Osteoblast (primary cell): ENCODE results near the gene OR51M1. TPM values are rescaled to one million over a fixed set of nuclear protein-coding genes. Genes with fewer than 3 reads are reported as not detected.

Source experiments
- DNase-seq: peaks from one replicate; pipeline ENCODE4 v3.0.0; 2011; ENCODE audit warnings: low spot score, mixed read lengths; ENCODE audit not compliant: insufficient read length; ENCODE audit errors: missing footprints
- H2AFZ ChIP-seq: 2 replicates; pipeline ENCODE4 v1.6.0; 2011; ENCODE audit warnings: mild to moderate bottlenecking, low read length
- H3K27ac ChIP-seq: 2 replicates; pipeline ENCODE4 v1.5.1; 2011; ENCODE audit warnings: mild to moderate bottlenecking, low read depth, low read length, moderate library complexity
- H3K27me3 ChIP-seq: 2 replicates; pipeline ENCODE4 v1.6.0; 2012; ENCODE audit warnings: mild to moderate bottlenecking, control low read depth, inconsistent platforms, low read length, moderate library complexity; ENCODE audit not compliant: insufficient read depth
- H3K36me3 ChIP-seq: 2 replicates; pipeline ENCODE4 v1.5.1; 2011; ENCODE audit warnings: mild to moderate bottlenecking, low read length, control low read depth, moderate library complexity; ENCODE audit not compliant: insufficient read depth
- H3K4me1 ChIP-seq: 2 replicates; pipeline ENCODE4 v1.5.1; 2011; ENCODE audit warnings: mild to moderate bottlenecking, low read length, control low read depth, moderate library complexity; ENCODE audit not compliant: insufficient read depth
- H3K4me2 ChIP-seq: 2 replicates; pipeline ENCODE4 v1.6.0; 2011; ENCODE audit warnings: mild to moderate bottlenecking, low read length; ENCODE audit not compliant: insufficient read depth
- H3K4me3 ChIP-seq: fragments of 200-600 bp; sonication (generic); 3 replicates; pipeline ENCODE4 v1.5.1; 2012; ENCODE audit warnings: mild to moderate bottlenecking, low read length, inconsistent platforms; ENCODE audit not compliant: insufficient read depth
- H3K79me2 ChIP-seq: 2 replicates; pipeline ENCODE4 v1.6.0; 2012; ENCODE audit warnings: mild to moderate bottlenecking, low read length, control low read depth, inconsistent platforms; ENCODE audit not compliant: insufficient read depth
- H3K9me3 ChIP-seq: 2 replicates; pipeline ENCODE4 v1.5.1; 2011; ENCODE audit warnings: low read depth, low read length, control low read depth
- H4K20me1 ChIP-seq: 2 replicates; pipeline ENCODE4 v1.6.0; 2012; ENCODE audit warnings: mild to moderate bottlenecking, low read length, control low read depth; ENCODE audit not compliant: insufficient read depth
- total RNA-seq: library from RNA; depleted of rRNA; stranded (reverse); fragments of >200 nt; gene quantifications from 2 replicates; pipeline ENCODE4 v1.2.3, GENCODE V29; 2012
- TF ChIP-seq, protein P1 (sequence below): IDR thresholded peaks from 2 replicates; pipeline ENCODE4 v1.5.1; 2011; ENCODE audit warnings: mild to moderate bottlenecking, low read depth, low read length, moderate library complexity; ENCODE audit errors: extremely low read depth

OR51M1 gene
- total RNA-seq, 1 donor: not detected

DNA sequence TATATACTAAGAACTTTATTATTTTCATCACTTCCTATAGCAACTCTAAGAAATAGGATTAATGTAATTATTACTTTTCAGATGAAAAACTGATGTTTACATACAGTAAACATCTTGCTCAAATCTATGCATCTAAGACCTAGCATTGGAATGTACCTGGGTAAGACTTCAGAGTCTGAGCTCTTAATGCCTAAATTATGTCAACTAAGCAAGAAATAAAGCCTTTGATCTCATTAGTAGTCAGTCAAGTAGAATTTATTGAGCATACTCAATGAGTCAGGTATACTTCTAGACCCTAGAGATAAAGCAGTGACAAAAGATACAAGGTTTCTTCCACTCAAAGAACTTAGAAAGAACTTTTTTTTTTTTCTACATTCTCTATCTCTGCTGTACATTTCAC, 21.6 kb downstream of the OR51M1 start:
- Histone ChIP-seq H3K4me3 (no peak overlapping the region), H3K9me3 (no peaks in the 10 kb centered on the region), H4K20me1 (no peaks in the 10 kb centered on the region), H3K27ac (no peak overlapping the region), H2AFZ (no peak overlapping the region), H3K4me1 (no peaks in the 10 kb centered on the region), H3K4me2 (no peak overlapping the region), H3K36me3 (no peaks in the 10 kb centered on the region), H3K27me3 (no peaks in the 10 kb centered on the region), H3K79me2 (no peaks in the 10 kb centered on the region)
- no peak for DNase-seq
- TF ChIP-seq, protein P1, sequence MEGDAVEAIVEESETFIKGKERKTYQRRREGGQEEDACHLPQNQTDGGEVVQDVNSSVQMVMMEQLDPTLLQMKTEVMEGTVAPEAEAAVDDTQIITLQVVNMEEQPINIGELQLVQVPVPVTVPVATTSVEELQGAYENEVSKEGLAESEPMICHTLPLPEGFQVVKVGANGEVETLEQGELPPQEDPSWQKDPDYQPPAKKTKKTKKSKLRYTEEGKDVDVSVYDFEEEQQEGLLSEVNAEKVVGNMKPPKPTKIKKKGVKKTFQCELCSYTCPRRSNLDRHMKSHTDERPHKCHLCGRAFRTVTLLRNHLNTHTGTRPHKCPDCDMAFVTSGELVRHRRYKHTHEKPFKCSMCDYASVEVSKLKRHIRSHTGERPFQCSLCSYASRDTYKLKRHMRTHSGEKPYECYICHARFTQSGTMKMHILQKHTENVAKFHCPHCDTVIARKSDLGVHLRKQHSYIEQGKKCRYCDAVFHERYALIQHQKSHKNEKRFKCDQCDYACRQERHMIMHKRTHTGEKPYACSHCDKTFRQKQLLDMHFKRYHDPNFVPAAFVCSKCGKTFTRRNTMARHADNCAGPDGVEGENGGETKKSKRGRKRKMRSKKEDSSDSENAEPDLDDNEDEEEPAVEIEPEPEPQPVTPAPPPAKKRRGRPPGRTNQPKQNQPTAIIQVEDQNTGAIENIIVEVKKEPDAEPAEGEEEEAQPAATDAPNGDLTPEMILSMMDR: no peak

DNA sequence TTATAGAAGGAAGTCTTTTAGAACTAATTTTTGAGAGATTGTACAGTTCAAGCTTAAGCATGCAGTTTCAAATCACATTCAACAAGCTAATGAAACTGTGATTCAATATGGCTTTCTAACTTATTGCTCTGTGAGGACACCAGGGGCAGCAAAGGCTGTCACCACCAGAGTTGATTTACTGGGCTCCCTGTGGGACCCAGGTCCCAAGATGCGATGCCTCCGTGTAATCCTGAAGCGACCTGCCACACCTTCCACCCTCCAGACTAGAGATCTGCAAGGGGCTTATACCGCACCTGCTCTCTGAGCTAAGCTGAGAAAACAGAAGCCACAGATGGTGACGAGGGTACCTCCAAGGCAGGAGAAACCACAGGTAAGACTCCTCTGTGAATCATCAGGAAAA, 37.4 kb downstream of the OR51M1 start:
- Histone ChIP-seq H3K27me3 (no peaks in the 10 kb centered on the region), H4K20me1 (no peaks in the 10 kb centered on the region), H3K4me1 (no peaks in the 10 kb centered on the region), H3K4me2 (no peak overlapping the region), H2AFZ (no peak overlapping the region), H3K4me3 (no peak overlapping the region), H3K9me3 (no peaks in the 10 kb centered on the region), H3K27ac (no peak overlapping the region), H3K79me2 (no peaks in the 10 kb centered on the region), H3K36me3 (no peaks in the 10 kb centered on the region)
- DNase-seq: no peak
- TF ChIP-seq, protein P1: no peak

DNA sequence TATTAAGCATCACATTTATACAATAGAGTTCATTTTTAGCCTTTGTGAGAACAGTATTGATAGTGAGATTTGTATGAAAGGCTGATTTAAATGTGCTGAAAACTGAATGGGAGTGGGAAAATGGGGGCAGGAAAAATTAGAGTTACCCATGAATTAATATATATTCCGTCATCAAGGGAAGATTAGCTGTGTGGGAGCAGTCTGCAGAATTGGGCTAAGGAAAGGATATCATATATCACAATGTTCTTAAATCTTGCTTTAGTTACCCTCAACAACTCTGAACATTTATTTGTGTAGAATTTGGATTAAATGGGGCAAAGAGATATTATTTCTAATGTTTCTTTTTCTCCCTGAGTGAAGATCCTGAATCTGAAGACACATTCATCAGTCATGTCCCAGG, 38.2 kb downstream of the OR51M1 start, which contains the start of gene OR51Q1:
Gene OR51Q1 (plus strand): TSS at position 301 of the 400 bp plus-strand sequence. CDS start 90 bp downstream, at position 391.
- Histone ChIP-seq H3K79me2 (no peaks in the 10 kb centered on the region), H3K27ac (no peak within 1 kb of the TSS), H3K4me2 (no peak within 1 kb of the TSS), H3K36me3 (no peaks in the 10 kb centered on the region), H4K20me1 (no peaks in the 10 kb centered on the region), H2AFZ (no peak within 1 kb of the TSS), H3K4me1 (no peaks in the 10 kb centered on the region), H3K4me3 (no peak within 1 kb of the TSS), H3K27me3 (no peaks in the 10 kb centered on the region), H3K9me3 (no peaks in the 10 kb centered on the region)
- DNase-seq: no peak
- TF ChIP-seq, protein P1: no peak

DNA sequence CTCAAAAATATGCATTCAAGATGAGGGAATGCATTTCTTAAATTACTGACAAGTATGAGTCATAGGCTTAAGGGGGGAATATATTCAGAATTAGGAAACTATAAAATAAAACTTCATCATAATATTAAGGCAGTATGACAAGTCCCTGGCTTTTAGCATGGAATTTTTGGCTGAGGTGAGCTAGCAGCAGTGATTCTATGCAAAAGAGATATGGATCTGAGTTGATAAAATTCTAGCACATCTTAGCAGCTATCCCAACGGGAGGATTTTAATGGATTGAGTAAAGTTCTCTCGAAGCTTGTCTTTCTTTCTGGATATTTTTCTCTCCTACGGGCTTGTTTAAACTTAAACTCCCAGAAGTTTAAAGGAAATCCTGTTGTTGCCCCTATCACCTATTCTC, 39.5 kb downstream of the OR51M1 start:
- TF ChIP-seq, protein P1: no peak
- Histone ChIP-seq H3K4me2 (no peak overlapping the region), H3K27me3 (no peaks in the 10 kb centered on the region), H3K36me3 (no peaks in the 10 kb centered on the region), H4K20me1 (no peaks in the 10 kb centered on the region), H3K4me3 (no peak overlapping the region), H3K4me1 (no peaks in the 10 kb centered on the region), H3K9me3 (no peaks in the 10 kb centered on the region), H3K27ac (no peak overlapping the region), H2AFZ (no peak overlapping the region), H3K79me2 (no peaks in the 10 kb centered on the region)
- no peak for DNase-seq
